HG03175 (cell line): Measurements from ENCODE around the gene SERPINH1.

ENCODE experiments used
- ATAC-seq: cut with Tn5 transposase; IDR thresholded peaks from one replicate; pipeline ENCODE4 v1.9.1; 2021; ENCODE audit warnings: mild to moderate bottlenecking, moderate library complexity; ENCODE audit not compliant: unreplicated experiment

The SERPINH1 gene

DNA sequence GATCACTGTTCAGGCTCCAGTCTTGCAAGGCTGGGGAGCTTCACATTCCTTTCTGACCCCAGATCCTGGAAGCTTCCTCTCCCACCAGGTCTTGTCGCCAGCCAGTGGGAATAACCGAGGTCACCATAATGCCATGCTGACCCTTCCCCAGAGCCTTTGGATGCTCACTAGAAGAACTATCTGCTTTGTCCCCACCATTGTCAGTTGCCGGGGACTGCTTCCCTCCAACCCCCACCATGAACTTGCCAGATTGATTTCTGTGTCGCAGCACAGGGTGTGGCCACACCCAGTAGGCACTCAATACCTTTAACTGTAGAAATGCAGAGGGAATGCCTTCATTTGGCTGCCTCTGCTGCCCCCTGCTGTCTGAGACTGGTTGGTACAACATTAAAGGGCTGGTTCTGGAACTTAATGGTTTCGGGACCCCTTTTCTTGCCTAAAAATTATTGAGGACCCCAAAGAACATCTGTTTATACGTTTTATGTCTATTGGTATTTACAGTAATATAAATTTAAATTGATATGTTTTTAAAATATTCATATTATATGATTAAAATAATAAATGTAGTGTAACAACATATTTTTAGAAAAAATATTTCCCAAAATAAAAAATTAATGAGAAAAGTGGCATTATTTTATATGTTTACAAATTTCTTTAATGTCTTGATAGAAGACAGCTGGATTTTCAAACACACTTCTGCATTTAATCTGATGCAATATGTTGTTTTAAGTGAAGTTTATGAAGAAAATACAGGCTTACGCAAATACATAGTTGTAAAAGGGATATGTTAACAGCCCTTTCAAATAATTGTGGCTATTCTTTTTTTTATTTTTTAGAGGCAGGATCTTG, 29.6 kb upstream of the SERPINH1 start:
- ATAC-seq: no peak

DNA sequence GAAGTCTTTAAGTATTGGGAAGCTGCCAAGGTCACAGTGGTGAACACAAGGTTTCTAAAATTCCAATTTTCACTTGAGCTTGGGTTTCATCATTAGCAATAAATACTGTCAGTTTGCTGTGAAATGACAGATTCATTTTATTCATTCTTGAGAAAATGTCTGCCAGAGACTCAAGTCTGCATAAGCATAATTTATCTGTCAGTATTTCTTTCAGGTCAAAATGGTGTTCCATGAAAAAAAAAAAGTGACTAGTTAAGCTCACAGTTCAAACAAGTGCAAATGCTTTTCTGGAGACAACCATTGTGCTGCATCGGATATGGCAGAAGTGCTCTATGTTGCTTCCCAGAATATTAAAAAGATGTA, 28.2 kb upstream of the SERPINH1 start:
- no peak for ATAC-seq

DNA sequence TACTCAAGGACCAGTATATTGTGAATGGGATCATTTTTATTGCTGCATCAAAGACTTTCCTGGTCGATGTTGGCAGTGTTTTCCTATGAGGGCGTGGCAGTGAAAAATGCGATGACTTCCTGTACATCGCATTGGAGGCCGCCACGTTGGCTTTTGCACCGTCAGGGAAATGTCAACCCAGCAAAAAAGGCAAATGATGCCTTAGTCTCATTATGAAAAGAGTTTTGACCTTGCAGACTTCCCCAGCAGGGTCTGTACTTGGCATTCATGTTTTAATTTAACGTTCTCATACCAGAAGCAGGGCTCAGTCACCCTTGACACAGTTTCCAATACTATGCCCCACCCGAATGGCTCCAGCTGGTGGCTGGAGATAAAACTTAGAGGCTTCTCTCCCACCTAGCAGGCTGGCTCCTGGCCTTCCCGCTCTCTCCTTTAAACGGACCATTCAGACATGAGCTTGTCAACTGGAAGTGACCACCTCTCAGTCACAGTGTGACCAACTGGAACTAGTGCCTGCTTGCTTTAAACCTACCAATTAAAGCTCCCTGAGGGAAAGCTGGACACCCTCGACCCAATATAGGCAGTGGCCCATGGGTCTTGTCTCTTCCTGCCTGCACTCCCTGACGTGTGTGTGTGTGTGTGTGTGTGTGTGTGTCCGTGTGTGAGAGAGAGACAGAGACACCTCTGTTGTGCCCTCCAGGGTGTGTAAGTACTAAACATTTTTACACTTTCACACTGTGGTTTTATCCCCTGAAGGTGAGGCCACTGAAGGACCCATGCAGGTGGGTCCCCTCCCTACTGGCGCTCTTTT, 27.6 kb upstream of the SERPINH1 start:
- no peak for ATAC-seq

DNA sequence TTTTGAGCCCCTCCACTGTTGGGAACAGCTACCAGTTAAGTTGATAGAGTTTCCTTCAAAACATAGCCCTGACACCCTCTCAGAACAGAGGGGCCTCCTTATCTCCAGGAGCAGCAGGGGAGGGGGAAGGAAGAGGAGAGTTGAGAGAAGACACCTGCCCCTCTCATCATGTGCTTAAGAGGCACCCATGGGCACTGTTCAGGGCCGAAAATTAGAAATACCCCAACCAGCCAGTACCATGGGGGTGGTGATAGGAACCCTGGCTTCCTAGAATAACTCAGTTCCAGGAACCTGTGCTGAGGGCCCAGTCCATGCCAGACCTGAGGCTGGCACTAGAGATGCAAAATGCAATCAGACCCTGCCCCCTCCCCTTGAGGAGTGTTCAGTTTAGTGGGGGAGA, 27.0 kb upstream of the SERPINH1 start:
- ATAC-seq: no peak

DNA sequence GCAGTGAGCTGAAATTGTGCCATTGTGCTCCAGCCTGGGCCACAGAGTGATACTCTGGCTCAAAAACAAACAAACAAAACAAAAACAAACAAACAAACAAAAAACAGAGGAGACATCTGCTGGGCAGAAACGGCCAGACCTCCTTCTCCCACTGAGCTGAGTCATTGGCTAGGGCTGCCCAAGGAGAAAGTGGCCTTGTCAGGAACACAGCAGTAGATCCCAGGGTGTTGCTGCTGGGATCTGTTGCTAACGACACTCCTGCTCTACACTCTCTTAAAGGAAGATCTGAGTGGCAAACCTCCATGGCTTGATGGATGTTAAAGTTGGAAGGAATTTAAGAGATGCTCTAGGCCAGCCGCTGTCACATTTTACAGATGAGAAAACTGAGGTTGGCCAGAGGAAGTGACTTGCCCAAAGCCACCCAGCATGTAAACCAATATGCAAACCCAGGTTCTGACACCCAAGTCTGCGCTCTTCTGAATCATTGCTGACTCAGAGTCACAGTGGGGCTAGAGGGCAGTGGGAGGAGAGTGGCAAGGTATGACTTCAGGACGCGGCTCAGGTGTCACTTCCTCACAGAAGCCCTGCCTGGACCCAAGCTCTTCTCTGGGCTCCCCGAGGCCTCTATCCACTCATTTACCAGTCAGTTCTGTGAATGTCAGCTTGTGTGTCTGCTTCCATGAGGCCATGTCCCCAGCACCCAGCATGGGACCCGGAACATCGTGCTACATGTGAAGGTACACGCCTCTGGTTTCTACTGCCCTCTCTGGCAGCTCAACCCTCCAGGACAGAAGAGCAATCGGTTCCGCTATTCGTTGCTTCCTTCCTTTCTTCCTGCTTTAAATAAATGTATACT, 25.0 kb upstream of the SERPINH1 start:
- peak; percentile 91 for ATAC-seq

DNA sequence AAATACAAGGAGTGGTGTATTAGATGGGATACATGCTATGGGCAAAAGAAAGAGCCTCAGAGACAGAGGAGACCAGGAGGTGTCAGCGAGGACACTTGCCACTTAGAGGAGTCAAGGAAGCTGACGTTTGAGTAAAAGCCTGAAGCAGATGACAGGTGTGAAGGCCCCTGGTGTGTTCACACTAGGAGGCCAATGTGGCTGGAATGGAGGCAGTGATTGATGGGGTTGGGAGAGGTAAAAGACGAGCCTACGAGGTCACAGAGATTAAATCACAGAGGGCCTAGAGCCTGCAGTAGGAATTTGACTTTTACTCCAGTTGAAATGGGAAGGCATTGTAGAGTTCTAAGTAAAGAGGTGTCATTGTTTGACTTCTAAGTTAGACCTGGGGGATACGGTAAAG, 24.3 kb upstream of the SERPINH1 start:
- ATAC-seq: no peak

DNA sequence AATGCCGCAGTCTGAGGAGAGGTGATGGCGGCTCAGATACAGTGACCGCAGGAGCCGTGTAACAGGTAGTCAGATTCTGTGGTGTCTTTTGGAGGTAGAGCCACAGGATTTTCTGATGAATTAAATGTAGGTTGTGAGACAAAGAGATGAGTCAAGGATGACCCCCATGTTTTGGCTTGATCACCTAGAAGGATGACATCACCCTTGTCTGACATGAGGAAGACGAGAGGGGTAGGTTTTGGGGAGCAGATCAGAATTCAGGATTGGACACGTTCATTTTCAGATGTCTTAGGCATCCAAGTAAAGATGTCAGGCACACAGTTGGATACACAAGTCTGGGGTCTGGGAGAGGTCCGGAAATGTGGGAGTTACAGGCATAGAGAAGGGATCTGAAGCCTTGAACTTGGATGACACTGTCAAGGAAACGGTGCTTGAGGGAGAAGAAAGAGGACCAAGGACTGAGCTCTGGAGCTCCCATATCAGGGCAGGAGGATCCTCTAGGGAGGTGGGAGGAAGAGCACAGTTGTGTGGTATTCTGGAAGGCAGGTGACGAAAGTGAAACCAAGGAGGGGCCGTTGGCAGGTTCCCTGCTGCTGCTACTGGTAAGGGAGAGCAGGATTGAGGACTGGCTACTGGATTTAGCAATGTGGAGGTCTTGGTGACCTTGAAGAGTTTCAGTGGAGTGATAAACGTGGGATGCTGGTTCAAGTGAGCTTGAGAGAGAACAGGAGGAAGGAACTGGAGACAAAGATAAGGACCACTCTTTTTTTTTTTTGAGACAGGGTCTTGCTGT, 23.7 kb upstream of the SERPINH1 start:
- ATAC-seq: no peak

DNA sequence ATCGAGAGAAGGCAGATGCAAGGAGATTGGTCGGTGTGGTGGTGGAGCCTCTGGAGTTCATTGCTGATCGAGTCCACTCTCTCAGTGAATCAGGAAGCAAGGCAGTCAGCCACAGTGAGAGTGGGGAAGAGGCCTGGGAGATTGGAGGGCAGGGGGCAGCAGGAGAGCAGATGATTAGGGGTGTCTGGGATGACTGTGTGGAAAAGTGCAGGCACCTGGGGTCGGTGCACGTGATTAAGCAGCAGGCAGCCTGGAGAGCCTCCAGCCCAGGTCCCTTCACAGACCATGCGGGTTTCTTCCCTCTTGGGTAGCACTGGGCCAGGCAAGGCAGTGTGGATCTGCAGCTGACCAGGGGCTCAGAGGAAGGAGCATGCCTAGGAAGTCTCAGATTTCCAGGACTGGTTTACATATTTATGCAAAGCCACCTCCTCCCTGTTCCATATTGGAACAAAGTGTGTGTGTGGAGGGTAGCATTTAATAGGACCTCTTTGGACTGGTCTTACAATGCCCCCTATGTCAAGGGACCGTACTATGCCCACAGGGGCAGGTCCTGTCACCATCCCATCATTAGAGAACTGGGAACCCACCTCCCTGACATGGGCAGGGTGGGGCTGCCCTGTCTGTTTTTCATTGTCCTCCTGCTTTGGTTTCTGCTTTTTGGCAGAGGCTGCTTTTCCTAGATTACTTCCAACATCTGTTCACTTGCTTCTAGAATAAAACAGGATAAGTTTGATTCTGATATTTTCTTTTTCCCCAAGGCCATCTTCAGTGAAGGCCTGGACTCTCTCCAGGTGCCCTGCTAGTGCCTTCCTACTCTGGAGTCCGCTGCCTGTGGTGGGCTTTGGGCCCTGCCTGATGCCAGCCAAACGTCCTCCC, 22.4 kb upstream of the SERPINH1 start:
- no peak for ATAC-seq

DNA sequence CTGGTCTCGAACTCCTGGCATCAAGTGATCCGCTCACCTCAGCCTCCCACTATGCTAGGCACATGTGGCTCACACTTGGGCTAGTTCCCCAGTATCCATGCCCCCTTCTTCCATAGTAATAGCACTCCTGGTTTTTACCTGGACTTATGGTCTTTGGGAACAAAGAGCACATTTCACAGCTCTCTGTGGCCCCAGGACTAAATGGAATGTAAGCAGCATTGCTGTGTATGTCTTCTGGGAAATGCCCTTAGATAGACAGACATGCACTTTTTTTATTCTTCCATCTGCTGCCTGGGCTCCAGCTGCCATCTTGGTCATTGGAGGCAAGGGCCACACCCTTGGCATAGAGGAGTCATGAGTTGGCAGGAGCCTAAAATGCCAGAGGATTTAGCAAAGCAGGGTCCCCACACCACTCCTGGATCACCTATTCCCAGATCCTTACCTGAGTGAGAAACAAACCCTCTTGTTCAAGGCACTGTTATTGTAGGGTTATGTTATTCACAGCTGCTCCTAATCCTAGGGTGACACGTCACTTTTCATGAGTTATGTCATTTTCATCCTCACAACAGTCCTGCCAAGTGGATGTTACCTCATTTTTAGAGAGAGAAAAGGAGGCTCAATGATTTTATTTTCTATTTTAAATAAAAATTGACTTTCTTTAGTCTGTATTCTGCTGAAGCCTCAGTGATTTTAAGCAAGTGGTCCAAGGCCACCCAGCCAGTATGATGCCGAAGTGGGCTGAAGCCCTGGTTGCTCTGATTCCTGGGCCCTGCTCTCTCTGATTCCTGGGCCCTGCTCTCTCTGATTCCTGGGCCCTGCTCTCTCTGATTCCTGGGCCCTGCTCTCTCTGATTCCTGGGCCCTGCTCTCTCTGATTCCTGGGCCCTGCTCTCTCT, 20.6 kb upstream of the SERPINH1 start:
- ATAC-seq: no peak

DNA sequence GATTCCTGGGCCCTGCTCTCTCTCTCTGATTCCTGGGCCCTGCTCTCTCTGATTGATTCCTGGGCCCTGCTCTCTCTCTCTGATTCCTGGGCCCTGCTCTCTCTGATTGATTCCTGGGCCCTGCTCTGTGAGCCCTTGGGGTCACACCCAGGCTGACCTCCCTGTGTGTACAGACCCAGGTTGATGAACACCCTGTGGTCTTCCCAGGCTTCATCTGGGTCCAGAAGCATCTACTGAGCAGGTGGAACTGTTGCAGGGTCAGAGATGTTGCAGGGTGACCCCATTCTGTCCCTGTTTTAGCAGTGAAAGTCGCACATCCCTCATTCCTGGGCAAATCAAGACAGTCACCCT, 20.0 kb upstream of the SERPINH1 start:
- no peak for ATAC-seq

DNA sequence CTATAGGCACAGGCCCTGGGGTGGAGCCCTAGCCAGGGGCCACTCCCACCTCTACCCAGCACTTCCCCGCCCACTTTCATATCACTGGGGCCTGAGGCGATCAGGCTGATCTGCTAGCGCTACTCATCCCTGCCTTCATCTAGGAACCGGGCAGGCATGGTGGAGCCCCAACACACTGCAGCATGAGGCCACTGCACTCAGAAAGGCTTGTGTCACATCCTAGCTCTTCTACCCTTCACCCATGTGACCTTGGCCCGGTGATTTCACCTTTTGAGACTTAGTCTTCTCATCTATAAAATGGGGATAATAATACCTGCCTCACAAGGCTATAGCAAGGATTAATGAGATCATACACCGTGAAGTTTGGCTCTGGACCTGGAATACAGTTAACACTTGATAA, 18.2 kb upstream of the SERPINH1 start:
- no peak for ATAC-seq

DNA sequence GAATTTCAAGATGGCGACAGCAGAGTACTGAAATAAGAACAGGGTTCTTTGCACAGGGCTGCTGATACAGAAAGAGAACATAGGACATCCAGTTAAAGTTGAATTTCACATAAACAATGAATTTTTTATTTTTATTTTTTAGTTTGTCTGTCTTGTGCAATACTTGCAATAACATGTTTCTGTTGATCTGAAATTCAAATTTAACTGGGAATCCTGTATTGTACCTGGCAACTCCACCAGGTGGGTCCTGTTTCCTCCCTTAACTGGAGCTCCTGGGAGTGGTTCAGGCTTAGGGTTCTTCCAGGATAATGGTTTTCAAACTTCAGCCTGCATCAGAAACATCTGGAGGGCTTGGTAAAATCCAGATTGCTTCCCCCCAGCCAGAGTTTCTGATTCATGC, 14.9 kb upstream of the SERPINH1 start:
- ATAC-seq: no peak

DNA sequence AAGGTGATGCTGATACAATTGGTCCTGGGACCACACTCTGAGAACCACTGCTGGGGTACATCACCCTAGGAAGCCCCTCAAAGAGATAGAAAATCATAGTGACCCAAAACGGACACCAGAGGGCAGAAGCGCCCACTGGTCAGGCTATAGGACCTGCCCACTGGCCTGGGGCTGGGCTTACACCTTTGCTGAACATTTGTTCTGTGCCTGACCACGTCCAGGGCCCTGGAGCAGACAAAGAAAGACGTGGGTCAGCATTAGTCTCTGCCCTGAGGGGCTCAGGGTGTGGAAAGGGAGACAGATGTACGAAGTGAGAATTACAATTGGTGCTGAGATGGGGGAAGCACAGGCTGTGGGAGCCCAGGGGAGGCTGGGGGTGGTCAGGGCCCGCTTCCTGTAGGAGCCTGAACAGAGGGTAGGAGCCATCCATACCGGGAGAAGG, 14.4 kb upstream of the SERPINH1 start:
- ATAC-seq: no peak

DNA sequence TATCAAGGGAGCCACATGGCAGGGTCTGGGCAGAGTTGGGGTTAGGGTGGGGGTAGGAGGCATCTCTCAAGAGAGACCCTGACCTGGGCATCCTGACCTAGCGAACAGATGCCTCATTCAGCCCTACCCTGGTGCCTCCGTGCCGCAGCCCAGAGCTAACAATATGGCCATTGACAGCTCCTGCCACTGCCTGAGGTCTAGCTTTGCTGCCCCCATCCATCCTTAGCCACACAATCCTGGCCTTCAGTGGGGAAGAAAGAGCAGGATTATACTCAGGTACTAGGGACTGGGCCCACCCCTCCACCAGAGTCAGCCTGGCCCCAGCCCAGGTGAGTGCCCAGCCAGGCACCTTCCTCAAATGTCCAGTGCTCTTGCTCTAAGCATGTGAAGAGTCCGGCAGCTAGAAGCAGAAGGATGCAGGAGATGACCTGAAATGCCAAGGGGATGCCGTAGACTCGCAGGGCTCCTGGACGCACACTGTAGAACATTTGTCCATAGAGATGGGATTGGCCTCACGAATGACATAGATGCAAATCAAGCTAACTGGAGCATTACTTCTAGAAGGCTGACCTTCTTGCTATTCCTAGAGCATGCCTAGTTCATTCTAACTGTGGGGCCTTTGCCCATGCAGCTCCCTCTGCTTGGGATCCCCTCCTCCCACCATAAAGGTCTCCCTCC, 13.3 kb upstream of the SERPINH1 start:
- ATAC-seq: no peak

DNA sequence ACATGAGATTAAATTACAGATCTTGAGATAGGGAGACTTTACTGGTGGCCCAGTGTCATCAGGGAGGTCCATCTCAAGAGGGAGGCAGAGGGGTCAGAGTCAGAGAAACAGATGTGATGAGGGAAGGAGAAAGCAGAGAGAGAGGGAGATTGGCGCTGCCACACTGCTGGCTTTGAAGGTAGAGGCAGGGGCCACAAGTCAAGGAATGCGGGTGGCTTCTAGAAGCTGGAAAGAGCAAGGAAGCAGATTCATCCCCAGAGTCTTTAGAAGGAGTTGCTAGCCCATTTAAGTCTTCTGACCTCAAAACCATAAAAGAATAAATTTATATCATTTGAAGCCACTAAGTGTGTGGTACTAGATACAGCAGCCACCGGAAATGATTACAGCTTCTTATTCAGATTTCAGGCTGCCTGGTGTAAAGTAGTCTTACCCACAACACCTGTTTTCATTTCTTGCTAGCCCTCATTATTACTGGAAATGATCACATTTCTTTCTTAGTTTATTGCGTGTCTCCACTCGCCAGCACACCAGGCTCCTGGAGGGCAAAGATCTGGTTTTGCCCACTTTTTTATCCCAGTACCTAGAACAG, 12.6 kb upstream of the SERPINH1 start:
- ATAC-seq: no peak

DNA sequence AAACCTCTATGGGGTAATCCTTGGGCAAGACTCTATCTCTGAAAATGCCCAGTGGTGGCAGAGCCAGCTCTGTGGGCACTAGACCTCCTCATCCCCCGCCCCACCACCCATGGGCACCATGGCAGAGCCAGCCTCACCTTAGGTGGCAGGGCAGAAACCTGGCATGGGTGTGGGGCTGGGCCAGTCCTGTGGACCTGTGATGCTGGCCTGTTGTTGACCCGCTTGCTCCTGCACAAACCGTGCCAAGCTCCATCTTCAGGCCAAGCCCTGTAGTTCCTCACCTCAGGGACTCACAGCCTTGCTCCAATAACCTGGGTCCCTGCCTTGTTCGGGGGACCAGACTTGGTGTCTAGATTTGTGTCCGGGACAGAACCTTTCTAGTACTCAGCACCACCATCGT, 8.9 kb upstream of the SERPINH1 start:
- no peak for ATAC-seq

DNA sequence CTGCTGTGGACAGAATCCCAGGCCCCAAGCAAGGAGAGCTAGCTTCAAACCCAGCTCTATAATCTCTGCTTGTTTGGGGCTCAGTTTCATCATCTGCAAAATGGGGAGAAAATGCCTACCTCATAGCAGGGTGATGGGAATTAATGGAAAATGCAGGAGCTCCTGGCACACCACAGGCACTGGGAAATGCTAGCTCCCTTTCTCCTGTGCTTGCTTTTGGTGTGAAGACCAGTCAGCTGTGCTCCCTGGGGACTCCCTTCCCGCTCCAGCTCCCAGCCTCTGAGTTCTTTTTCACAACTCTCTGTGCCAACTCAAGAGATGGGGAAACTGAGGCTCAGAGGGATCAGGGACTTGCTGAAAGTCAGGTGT, 8.2 kb upstream of the SERPINH1 start:
- ATAC-seq: no peak
